Immature natural killer cell (primary cell): Measurements from ENCODE around the gene RAB44. TPM values are rescaled to one million over a fixed set of nuclear protein-coding genes. Genes with fewer than 3 reads are reported as not detected.
A peak's percentile ranks its signal among the peaks of the same experiment; 100 is the strongest.

Experiments used
- DNase-seq, 3 donors: peaks; one replicate each; pipeline ENCODE4 v3.0.0; 2022; ENCODE audit warnings: mixed read lengths in 1 of 3
- H3K27ac Mint-ChIP-seq, 6 donors: one replicate each; pipeline ENCODE4 v1.8.0; 2020; ENCODE audit warnings: mixed read lengths in 6 of 6, mild to moderate bottlenecking in 5 of 6, inconsistent platforms in 4 of 6, moderate library complexity in 3 of 6
- H3K27me3 Mint-ChIP-seq, 3 donors: one replicate each; pipeline ENCODE4 v1.8.0; 2020 to 2021; ENCODE audit warnings: low read depth in 3 of 3, mild to moderate bottlenecking in 3 of 3, mixed read lengths in 3 of 3, moderate library complexity in 3 of 3, inconsistent platforms in 1 of 3
- H3K36me3 Mint-ChIP-seq, 3 donors: one replicate each; pipeline ENCODE4 v1.8.0; 2020; ENCODE audit warnings: mixed read lengths in 3 of 3, inconsistent platforms in 2 of 3, mild to moderate bottlenecking in 2 of 3
- H3K4me1 Mint-ChIP-seq, 2 donors: one replicate each; pipeline ENCODE4 v1.8.0; 2020; ENCODE audit warnings: inconsistent platforms in 2 of 2, mild to moderate bottlenecking in 2 of 2, mixed read lengths in 2 of 2, moderate library complexity in 1 of 2
- H3K4me3 Mint-ChIP-seq, 5 donors: one replicate each; pipeline ENCODE4 v1.8.0; 2020; ENCODE audit warnings: mild to moderate bottlenecking in 5 of 5, mixed read lengths in 5 of 5, inconsistent platforms in 3 of 5, moderate library complexity in 3 of 5
- H3K9me3 Mint-ChIP-seq, 6 donors: one replicate each; pipeline ENCODE4 v1.8.0; 2020; ENCODE audit warnings: mild to moderate bottlenecking in 6 of 6, mixed read lengths in 6 of 6, inconsistent platforms in 4 of 6, moderate library complexity in 3 of 6
- polyA plus RNA-seq, 3 donors: library from polyadenylated mRNA; unstranded; fragments of 300-500 nt; fragmentation: Illumina TruSeq; gene quantifications; one replicate each; pipeline ENCODE4 v1.2.3, GENCODE V29; 2021

Gene RAB44
- polyA plus RNA-seq, 3 donors from 2014 or later: not detected

DNA sequence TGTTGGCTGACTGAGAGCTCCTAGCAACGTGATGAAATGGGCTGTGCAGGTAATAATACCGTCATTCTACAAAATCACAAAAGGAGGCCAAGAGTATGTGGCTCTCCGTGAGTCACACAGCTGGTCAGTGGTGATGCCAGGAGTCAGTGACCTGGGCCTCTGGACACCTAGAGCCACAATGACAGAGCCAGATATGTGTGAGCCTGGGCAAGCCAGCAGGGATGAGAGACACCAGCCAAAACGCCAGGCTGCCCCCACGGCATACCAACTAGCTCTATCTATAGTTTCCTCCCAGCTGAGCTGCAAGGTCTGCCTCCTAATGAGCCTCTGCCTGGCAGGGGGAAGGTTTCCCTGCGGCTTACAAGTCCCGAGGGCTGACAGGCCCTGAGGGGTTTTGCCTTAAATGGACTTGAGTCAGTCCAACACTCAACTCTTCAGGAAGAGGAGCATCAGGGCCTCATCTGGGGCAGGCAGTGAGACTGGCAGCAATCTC, 71.6 kb downstream of the RAB44 start:
- DNase-seq: no peak
- H3K9me3 Mint-ChIP-seq: no peaks in the 10 kb centered on the region
- peak overlapping the region; percentile 51 to 94 (median 86) for H3K27ac Mint-ChIP-seq
- peaks cover 43 to 48% of the 10 kb centered on the region in 2 donors for H3K4me1 Mint-ChIP-seq
- peaks cover 0 to 6% (median 2%) of the 10 kb centered on the region in 3 donors for H3K27me3 Mint-ChIP-seq
- peak overlapping the region; percentile 46 to 78 (median 69) for H3K4me3 Mint-ChIP-seq
- no peaks in the 10 kb centered on the region for H3K36me3 Mint-ChIP-seq

DNA sequence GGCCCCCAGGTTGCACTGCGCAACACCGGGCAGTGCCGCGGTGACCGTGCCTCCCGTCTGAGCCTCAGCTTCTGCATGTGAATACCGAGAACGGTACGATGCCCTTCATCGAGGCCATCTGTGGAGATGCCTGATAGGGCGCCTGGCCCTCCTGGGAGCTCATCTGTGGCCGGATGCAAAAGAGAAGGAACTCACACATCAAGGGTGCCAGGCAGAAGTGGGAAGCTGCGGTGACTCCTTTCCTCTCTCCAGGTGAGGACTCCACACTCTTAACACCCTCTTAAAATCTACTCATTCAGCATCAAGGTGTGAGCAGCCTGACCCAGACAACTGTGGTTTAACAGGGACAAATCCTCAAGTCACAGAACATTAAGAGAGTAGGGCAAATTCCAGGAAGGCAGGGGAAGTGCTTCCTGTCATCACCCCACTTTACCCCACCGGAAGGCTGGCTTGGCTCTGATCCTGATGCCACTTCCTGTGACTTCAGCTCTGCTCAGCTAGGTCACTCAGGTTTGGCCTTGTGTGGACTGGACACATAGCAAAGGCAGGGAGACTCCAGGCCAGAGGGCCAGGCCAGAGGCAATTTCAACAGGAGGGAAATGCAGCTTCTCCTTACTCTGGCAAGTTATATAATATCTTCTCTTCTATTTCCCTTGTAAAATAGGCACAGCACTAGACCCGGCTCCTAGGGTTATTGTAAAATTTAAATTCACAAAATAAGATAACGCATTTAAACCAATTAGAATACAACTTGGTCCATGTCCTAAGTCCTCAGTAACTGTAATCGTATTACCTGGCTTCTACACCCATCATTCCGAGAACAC, 72.3 kb downstream of the RAB44 start:
- Mint-ChIP-seq H3K4me1 (peaks cover 43 to 48% of the 10 kb centered on the region in 2 donors), H3K27ac (peak overlapping the region; percentile 51 to 94 (median 86)), H3K4me3 (peak overlapping the region; percentile 46 to 78 (median 69)), H3K27me3 (peaks cover 0 to 6% (median 2%) of the 10 kb centered on the region in 3 donors), H3K9me3 (no peaks in the 10 kb centered on the region), H3K36me3 (no peaks in the 10 kb centered on the region)
- DNase-seq: peak in 2 of 3 donors; percentile 20 to 27

DNA sequence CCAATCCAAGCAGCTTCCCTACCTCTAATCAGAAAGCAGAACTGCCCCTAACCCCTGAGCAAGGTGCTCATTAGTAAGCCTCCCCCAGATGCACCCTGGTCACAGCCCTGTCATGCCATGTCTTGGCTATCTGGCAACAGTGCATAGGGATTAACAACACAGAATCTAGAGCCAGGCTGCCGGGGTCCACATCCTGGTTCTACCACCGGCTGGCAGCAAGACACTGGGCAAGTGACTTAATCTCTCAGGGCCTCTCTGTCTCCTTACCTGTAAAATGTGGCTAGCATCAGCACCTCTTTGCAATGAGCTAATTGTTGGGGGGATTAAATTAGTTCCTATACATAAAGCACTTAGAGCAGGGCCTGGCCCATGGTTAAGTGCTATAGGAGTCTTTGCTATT, 73.5 kb downstream of the RAB44 start:
- Mint-ChIP-seq H3K36me3 (no peaks in the 10 kb centered on the region), H3K9me3 (no peaks in the 10 kb centered on the region), H3K27me3 (peaks cover 2 to 6% (median 2%) of the 10 kb centered on the region in 3 donors), H3K4me3 (no peak overlapping the region), H3K4me1 (peaks cover 44 to 46% of the 10 kb centered on the region in 2 donors), H3K27ac (peak overlapping the region; percentile 51 to 94 (median 86))
- DNase-seq: no peak

DNA sequence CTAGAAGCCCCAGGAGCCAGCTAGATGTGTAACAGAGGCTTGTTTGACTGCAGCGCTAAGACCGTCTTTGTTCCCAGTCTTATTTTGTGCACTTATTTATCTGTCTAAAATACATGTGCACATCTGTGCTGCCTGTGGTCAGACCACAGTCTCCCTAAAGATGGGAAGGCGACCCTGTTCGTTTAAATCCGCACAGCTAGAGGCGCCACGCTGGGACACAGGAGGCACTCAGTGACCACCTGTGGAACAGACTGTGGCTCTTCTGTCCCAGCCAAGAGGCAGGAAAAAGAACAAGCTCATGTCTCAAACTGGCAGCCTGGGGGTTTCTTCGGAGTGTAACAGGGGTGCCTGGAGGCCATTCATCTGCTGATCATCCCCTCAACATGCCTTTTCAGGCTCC, 74.8 kb downstream of the RAB44 start:
- H3K4me3 Mint-ChIP-seq: no peak overlapping the region
- H3K27me3 Mint-ChIP-seq: peaks cover 2 to 7% (median 2%) of the 10 kb centered on the region in 3 donors
- peaks cover 40 to 42% of the 10 kb centered on the region in 2 donors for H3K4me1 Mint-ChIP-seq
- no peak for DNase-seq
- peak overlapping the region in 5 of 6 donors; percentile 11 to 75 (median 49) for H3K27ac Mint-ChIP-seq
- H3K9me3 Mint-ChIP-seq: no peaks in the 10 kb centered on the region
- H3K36me3 Mint-ChIP-seq: no peaks in the 10 kb centered on the region

DNA sequence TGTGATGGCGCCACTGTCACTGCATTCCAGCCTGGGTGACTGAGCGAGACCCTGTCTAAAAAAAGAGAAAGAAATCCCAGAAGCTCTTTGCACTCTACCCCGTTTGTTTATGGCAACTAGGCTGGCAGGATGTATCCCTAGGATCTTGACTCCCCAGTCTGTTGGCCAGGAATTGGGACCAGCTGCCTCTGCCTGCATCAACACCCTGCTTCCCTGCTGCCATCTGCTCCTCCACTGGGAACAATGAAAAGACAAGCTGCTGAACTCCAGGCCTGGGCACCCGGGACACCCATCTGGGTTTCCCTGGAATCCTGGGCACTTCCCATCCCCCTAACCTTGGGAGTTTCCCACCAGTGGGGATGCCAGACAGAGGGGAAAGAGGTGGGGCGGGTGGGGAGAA, 76.7 kb downstream of the RAB44 start:
- Mint-ChIP-seq H3K36me3 (no peaks in the 10 kb centered on the region), H3K9me3 (no peaks in the 10 kb centered on the region), H3K4me3 (no peak overlapping the region), H3K27me3 (peaks cover 0 to 8% (median 6%) of the 10 kb centered on the region in 3 donors), H3K4me1 (peaks cover 36 to 41% of the 10 kb centered on the region in 2 donors), H3K27ac (no peak overlapping the region)
- no peak for DNase-seq

DNA sequence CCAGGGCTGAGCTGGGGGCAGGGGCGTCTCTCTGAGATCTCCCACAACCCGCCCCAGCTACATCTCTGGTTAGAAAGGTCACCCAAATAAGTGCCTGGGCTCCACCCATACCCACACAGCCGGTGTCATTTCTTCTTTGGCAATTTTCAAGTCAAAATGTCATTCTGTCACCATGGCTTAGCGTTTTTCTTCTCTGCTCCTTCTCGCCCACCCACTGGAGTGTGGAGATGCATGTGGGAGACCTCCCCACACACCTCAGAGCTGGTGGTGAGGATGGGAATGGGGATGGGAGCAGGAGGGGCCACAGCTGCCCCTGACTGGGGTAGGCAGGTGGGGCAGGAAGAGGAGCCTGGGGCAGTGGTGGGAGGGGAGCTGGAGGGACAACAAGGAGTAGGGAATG, 78.5 kb downstream of the RAB44 start:
- DNase-seq: no peak
- H3K4me3 Mint-ChIP-seq: no peak overlapping the region
- no peak overlapping the region for H3K27ac Mint-ChIP-seq
- H3K9me3 Mint-ChIP-seq: no peaks in the 10 kb centered on the region
- peaks cover 0 to 6% (median 5%) of the 10 kb centered on the region in 3 donors for H3K27me3 Mint-ChIP-seq
- no peaks in the 10 kb centered on the region for H3K36me3 Mint-ChIP-seq
- peaks cover 24% of the 10 kb centered on the region in 2 donors for H3K4me1 Mint-ChIP-seq

DNA sequence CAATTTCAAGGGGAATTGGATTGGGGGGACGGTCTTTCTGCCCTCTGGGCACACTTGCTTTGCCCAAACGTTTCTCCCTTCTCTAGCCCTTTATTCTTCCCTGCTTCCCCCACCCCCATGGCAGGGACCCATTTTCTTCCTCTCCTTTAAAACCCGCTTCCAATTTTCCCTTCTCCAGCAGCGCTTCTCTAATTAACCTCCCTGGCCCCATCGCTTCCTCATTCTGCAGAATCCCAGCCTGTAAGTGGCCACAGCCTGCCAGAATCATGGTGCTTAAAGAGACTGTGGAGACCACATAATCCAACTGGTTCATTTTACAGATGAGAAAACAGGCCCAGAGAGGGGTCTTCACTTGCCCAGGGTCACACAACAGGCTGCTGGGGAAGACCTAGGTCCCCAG, 80.2 kb downstream of the RAB44 start:
- H3K27ac Mint-ChIP-seq: no peak overlapping the region
- H3K4me3 Mint-ChIP-seq: no peak overlapping the region
- peaks cover 0 to 6% (median 6%) of the 10 kb centered on the region in 3 donors for H3K27me3 Mint-ChIP-seq
- peaks cover 20 to 22% of the 10 kb centered on the region in 2 donors for H3K4me1 Mint-ChIP-seq
- H3K9me3 Mint-ChIP-seq: no peaks in the 10 kb centered on the region
- no peaks in the 10 kb centered on the region for H3K36me3 Mint-ChIP-seq
- no peak for DNase-seq

DNA sequence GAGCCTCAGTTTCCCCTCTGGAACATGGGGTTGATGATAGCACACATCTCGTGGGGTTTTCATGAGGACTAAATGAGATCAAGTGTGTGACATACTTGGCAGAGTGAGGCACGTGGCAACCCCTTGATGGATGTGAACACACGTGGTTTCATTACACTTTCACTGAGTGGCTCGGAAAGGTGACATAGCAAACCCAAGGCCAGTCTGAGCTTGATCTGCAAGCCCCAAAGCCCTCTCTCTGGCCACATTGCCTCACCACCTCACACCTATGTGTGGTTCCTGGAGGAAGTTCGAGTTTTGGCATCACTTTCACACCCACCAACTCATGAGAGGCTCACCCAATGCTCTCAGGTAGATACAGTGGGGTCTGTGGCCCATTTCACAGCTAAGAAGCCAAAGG, 81.6 kb downstream of the RAB44 start:
- H3K27ac Mint-ChIP-seq: peak overlapping the region in 2 of 6 donors; percentile 37 to 76

DNA sequence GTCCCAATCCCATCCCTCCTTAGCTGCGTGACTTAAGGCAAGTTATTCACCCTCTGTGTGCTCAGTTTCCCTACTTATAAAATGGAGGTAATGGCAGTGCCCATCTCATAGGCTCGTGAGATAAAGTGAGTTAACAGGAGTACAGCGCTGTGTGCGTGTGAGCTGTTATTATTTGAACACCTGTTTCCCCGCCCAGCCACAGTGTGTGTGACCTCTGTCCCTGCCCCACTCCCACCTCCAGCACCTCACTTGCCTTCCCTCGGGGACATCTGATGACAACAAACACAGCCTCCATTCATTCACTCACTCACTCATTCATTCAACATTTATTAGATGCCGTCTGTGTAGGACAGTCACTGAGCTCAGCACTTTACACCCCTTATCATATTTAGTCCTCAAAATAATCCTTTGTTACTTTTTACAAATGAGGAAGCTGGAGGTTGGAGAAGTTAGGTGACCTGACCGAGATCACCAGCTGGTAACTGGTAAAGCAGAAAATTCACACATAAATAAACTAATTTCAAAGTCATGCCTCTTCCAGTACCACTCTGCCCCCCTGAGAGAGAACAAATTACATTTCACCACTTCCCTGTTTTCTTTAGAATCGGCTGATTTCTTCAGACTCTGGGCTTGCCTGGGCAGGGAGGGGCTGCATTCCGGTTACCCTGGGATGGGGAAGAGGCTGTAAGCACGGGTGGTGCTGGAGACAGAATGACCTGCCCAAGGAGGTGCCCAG, 83.0 kb downstream of the RAB44 start:
- peak overlapping the region in 3 of 6 donors; percentile 1 to 71 (median 70) for H3K27ac Mint-ChIP-seq
- DNase-seq: no peak
- no peaks in the 10 kb centered on the region for H3K36me3 Mint-ChIP-seq
- H3K27me3 Mint-ChIP-seq: peaks cover 0 to 7% (median 4%) of the 10 kb centered on the region in 3 donors
- peaks cover 19 to 22% of the 10 kb centered on the region in 2 donors for H3K4me1 Mint-ChIP-seq
- H3K4me3 Mint-ChIP-seq: no peak overlapping the region
- H3K9me3 Mint-ChIP-seq: no peaks in the 10 kb centered on the region

More for the DNA sequence above, 81.6 kb downstream of the RAB44 start:
- Mint-ChIP-seq H3K9me3 (no peaks in the 10 kb centered on the region), H3K27me3 (peaks cover 0 to 7% (median 6%) of the 10 kb centered on the region in 3 donors), H3K4me3 (peak overlapping the region in 1 of 5 donors; percentile 53), H3K36me3 (no peaks in the 10 kb centered on the region), H3K4me1 (peaks cover 22% of the 10 kb centered on the region in 2 donors)
- DNase-seq: peak; percentile 49 to 65 (median 52)

DNA sequence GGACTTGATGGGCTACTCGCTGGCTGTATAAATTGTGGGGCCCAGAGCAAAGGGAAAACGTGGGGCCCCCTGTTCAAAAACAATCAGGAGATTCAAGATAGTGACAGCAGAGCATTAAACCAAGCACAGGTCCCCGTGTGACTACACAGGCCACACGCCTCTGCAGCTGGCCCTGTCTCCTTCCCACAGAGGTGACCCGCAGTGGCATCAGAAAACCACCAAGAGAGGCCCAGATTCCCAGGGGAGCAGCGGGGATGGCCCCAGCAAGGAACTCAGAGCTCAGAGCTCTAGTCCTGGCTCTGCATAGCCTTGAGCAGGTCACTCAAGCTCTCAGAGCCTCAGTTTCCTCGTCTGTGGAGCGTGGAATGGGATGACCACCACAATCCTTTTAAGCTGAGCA, 84.0 kb downstream of the RAB44 start:
- Mint-ChIP-seq H3K4me3 (no peak overlapping the region), H3K4me1 (peaks cover 18 to 22% of the 10 kb centered on the region in 2 donors), H3K36me3 (no peaks in the 10 kb centered on the region), H3K9me3 (no peaks in the 10 kb centered on the region), H3K27ac (no peak overlapping the region), H3K27me3 (peaks cover 0 to 6% (median 4%) of the 10 kb centered on the region in 3 donors)
- DNase-seq: no peak

Other genes starting within 250 kb of the RAB44 start
- 100 to 1,000 TPM in 1 of 3 donors, 10 to 100 TPM in 2; 74.2 to 179 (median 81.2) TPM for gene STK38, start 150.3 kb upstream of the RAB44 start, polyA plus RNA-seq
- gene SRSF3, start 103.5 kb upstream of the RAB44 start, polyA plus RNA-seq: 100 to 1,000 TPM; 344 to 391 (median 379) TPM
- gene CDKN1A, start 19.1 kb upstream of the RAB44 start, polyA plus RNA-seq: 10 to 100 TPM in 1 of 3 donors, 1 to 10 TPM in 2; 3.3 to 13.6 (median 7.0) TPM
- gene CPNE5, start 141.6 kb downstream of the RAB44 start, polyA plus RNA-seq: under 1 TPM; 0.29 to 0.52 (median 0.49) TPM
- gene PPIL1, start 177.0 kb downstream of the RAB44 start, polyA plus RNA-seq: 10 to 100 TPM; 10.8 to 18.1 (median 15.1) TPM
- gene C6orf89, start 188.1 kb downstream of the RAB44 start, polyA plus RNA-seq: 10 to 100 TPM; 26.8 to 54.2 (median 43.8) TPM